Fibroblast of lung (primary cell): ENCODE measurements around the gene KCNMA1.

Source experiments
- CTCF ChIP-seq, 2 donors: IDR thresholded peaks in 1 of 2; conservative IDR thresholded peaks in 1 of 2; 1 replicate in 1 of 2; 2 replicates in 1 of 2; pipeline ENCODE4 v1.5.1; 2011 to 2012; ENCODE audit warnings: low read length in 2 of 2, control low read depth in 1 of 2, inconsistent platforms in 1 of 2, low read depth in 1 of 2, mild to moderate bottlenecking in 1 of 2
- EZH2 ChIP-seq: IDR thresholded peaks from 2 replicates; pipeline ENCODE4 v1.5.1; 2012; ENCODE audit warnings: low read length, control low read depth, mild to moderate bottlenecking; ENCODE audit errors: missing control alignments

GRCh38 chr10:77297393-77297739 is 340.2 kb downstream of the KCNMA1 start:
- TF ChIP-seq CTCF (conservative IDR thresholded peaks at IDR 0.05 in 1 of 2, IDR thresholded peaks at IDR 0.05 in 1 of 2; ENCODE audit: low read depth in 1 of 2, low read length in 2 of 2): no peak
- no peak for TF ChIP-seq EZH2
